IMR-90 (cell line): ENCODE data around the gene PCDHGB3. TPM values are rescaled to one million over a fixed set of nuclear protein-coding genes. Genes with fewer than 3 reads are reported as not detected.

Source experiments
- ATAC-seq: fragments of 200-7000 bp; cut with Tn5 transposase; 2 replicates; pipeline ENCODE4 v1.9.1; 2020; ENCODE audit warnings: low read depth, mild to moderate bottlenecking, moderate library complexity
- BruUV-seq: library from RNA; stranded (reverse); fragments of 400-500 nt; replicated peaks from 2 replicates; lab custom pipeline; 2021; lab: Mats Ljungman, UMichigan
- CTCF ChIA-PET: fragments of 300-600 bp; formaldehyde crosslinking; extraction: SDS; loops from one replicate; lab custom pipeline; 2021; ENCODE audit warnings: antibody characterized with exemption; lab: Yijun Ruan, JAX
- POLR2A ChIA-PET: fragments of 300-600 bp; sonication (Branson Sonifier 250); formaldehyde crosslinking; loops from one replicate; lab custom pipeline; 2022; ENCODE audit warnings: antibody characterized with exemption; ENCODE audit not compliant: unreplicated experiment; lab: Charles Lee
- DNase-seq: peaks from one replicate; pipeline ENCODE4 v3.0.0; 2013
- H2AFZ ChIP-seq: replicated peaks from 2 replicates; pipeline ENCODE3; 2013; ENCODE audit warnings: low read length, mild to moderate bottlenecking; ENCODE audit not compliant: poor library complexity
- H2AK5ac ChIP-seq: 2 replicates; pipeline ENCODE4 v1.6.1; 2013; ENCODE audit warnings: low read depth, low read length, inconsistent platforms
- H2AK9ac ChIP-seq: replicated peaks from 2 replicates; pipeline ENCODE3; 2013; ENCODE audit warnings: mild to moderate bottlenecking, low read depth, low read length, moderate library complexity; ENCODE audit not compliant: poor library complexity
- H2BK120ac ChIP-seq: 2 replicates; pipeline ENCODE4 v1.6.1; 2013; ENCODE audit warnings: low read depth, low read length, inconsistent platforms
- H2BK15ac ChIP-seq: 3 replicates; pipeline ENCODE4 v1.6.1; 2013; ENCODE audit warnings: low read depth, low read length, inconsistent platforms
- H2BK20ac ChIP-seq: 2 replicates; pipeline ENCODE4 v1.6.1; 2013; ENCODE audit warnings: low read depth, mild to moderate bottlenecking, inconsistent platforms, low read length, moderate library complexity
- H2BK5ac ChIP-seq: 2 replicates; pipeline ENCODE4 v1.6.1; 2013; ENCODE audit warnings: mild to moderate bottlenecking, low read depth, low read length, inconsistent platforms; ENCODE audit not compliant: poor library complexity, severe bottlenecking
- H3K14ac ChIP-seq: replicated peaks from 2 replicates; pipeline ENCODE4 v1.6.1; 2013; ENCODE audit warnings: low read depth, low read length, inconsistent platforms
- H3K18ac ChIP-seq: 2 replicates; pipeline ENCODE4 v1.6.1; 2013; ENCODE audit warnings: low read depth, low read length, control low read depth
- H3K23ac ChIP-seq: 2 replicates; pipeline ENCODE4 v1.6.1; 2013; ENCODE audit warnings: low read depth, low read length, inconsistent platforms
- H3K27ac ChIP-seq: 2 replicates; pipeline ENCODE4 v1.5.1; 2013; ENCODE audit warnings: mild to moderate bottlenecking, control low read depth, low read length; ENCODE audit not compliant: insufficient read depth
- H3K27me3 ChIP-seq: 2 replicates; pipeline ENCODE4 v1.6.1; 2013; ENCODE audit warnings: low read length; ENCODE audit not compliant: control insufficient read depth, insufficient read depth
- H3K36me3 ChIP-seq: 2 replicates; pipeline ENCODE4 v1.6.1; 2013; ENCODE audit warnings: low read length, mixed read lengths; ENCODE audit not compliant: control insufficient read depth, insufficient read depth
- H3K4ac ChIP-seq: 2 replicates; pipeline ENCODE4 v1.6.1; 2013; ENCODE audit warnings: low read depth, low read length, inconsistent platforms
- H3K4me1 ChIP-seq: 2 replicates; pipeline ENCODE4 v1.6.1; 2013; ENCODE audit warnings: low read length, mixed read lengths; ENCODE audit not compliant: control insufficient read depth, insufficient read depth
- H3K4me2 ChIP-seq: 2 replicates; pipeline ENCODE4 v1.6.1; 2013; ENCODE audit warnings: low read depth, mild to moderate bottlenecking, control low read depth, low read length, moderate library complexity
- H3K4me3 ChIP-seq: 2 replicates; pipeline ENCODE4 v1.5.1; 2013; ENCODE audit warnings: low read depth, mild to moderate bottlenecking, control low read depth, low read length, moderate library complexity; ENCODE audit not compliant: insufficient read depth
- H3K56ac ChIP-seq: 2 replicates; pipeline ENCODE4 v1.6.1; 2013; ENCODE audit warnings: low read length, inconsistent platforms; ENCODE audit not compliant: insufficient read depth; ENCODE audit errors: extremely low read depth
- H3K79me1 ChIP-seq, 2 experiments: 2 replicates each; pipeline ENCODE4 v1.6.1; 2013; ENCODE audit warnings: low read length in 2 of 2, inconsistent platforms in 1 of 2, low read depth in 1 of 2
- H3K9ac ChIP-seq: 2 replicates; pipeline ENCODE4 v1.6.1; 2013; ENCODE audit warnings: low read depth, low read length, control low read depth
- H3K9me1 ChIP-seq: 2 replicates; pipeline ENCODE4 v1.6.1; 2013; ENCODE audit warnings: low read length, inconsistent platforms; ENCODE audit not compliant: insufficient read depth
- H3K9me3 ChIP-seq: 2 replicates; pipeline ENCODE4 v1.6.1; 2013; ENCODE audit warnings: low read length; ENCODE audit not compliant: control insufficient read depth, insufficient read depth
- H4K20me1 ChIP-seq: 2 replicates; pipeline ENCODE4 v1.6.1; 2013; ENCODE audit warnings: low read length, inconsistent platforms; ENCODE audit not compliant: insufficient read depth
- H4K5ac ChIP-seq: 2 replicates; pipeline ENCODE4 v1.6.1; 2013; ENCODE audit warnings: mild to moderate bottlenecking, low read depth, low read length, control low read depth
- H4K8ac ChIP-seq, 2 experiments: 2 replicates each; pipeline ENCODE4 v1.6.1; 2013; ENCODE audit warnings: low read depth in 2 of 2, low read length in 2 of 2, control low read depth in 1 of 2, inconsistent platforms in 1 of 2
- H4K91ac ChIP-seq: 2 replicates; pipeline ENCODE4 v1.6.1; 2013; ENCODE audit warnings: low read depth, low read length, inconsistent platforms; ENCODE audit not compliant: insufficient read depth
- ELK1 ChIP-seq: fragments of 150-350 bp; IDR thresholded peaks from 2 replicates; pipeline ENCODE4 v1.6.1; 2016; ENCODE audit warnings: low read depth, mild to moderate bottlenecking, low read length, moderate library complexity, borderline replicate concordance
- RAD21 ChIP-seq: IDR thresholded peaks from 2 replicates; pipeline ENCODE4 v1.6.1; 2012; ENCODE audit warnings: low read length, improper control_type of control experiment
- SMC3 ChIP-seq: fragments of 150-350 bp; IDR thresholded peaks from 2 replicates; pipeline ENCODE4 v1.6.1; 2016; ENCODE audit warnings: low read depth, mild to moderate bottlenecking, antibody characterized with exemption, low read length, moderate library complexity
- WGBS, 2 experiments: methylation state at CpG; one replicate each; pipeline versions ENCODE4 v1.1.5 to v1.1.7; 2013; ENCODE audit warnings: missing lambda C conversion rate in 2 of 2; ENCODE audit not compliant: insufficient read length in 1 of 2; ENCODE audit errors: extremely low coverage in 2 of 2; 5-methylcytosine and 5-hydroxymethylcytosine counted together
- dilution Hi-C: fragments of 300-500 bp; cut with HindIII; formaldehyde crosslinking; loops from one replicate; pipeline ENCODE4 v1.14.3; 2018; ENCODE audit warnings: low sequenced_read_pairs; ENCODE audit not compliant: unreplicated experiment
- in situ Hi-C: fragments of 300-500 bp; cut with MboI; formaldehyde crosslinking; loops from 3 replicates; pipeline ENCODE4 v1.14.3; 2019; ENCODE audit warnings: low sequenced_read_pairs, inconsistent platforms, mixed read lengths
- intact Hi-C: fragments of 100-400 bp; cut with micrococcal nuclease; formaldehyde crosslinking; loops from 2 replicates; pipeline ENCODE4 v1.10.0; 2022
- polyA plus RNA-seq, 3 experiments: library from polyadenylated mRNA; depleted of rRNA; stranded (reverse); fragments of >200 nt; gene quantifications; 2 replicates each; pipeline ENCODE4 v1.2.3, GENCODE V29; 2012; ENCODE audit warnings: low replicate concordance in 1 of 3
- total RNA-seq: library from RNA; depleted of rRNA; stranded (reverse); fragments of >200 nt; gene quantifications from 2 replicates; pipeline ENCODE4 v1.2.3, GENCODE V29; 2012

PCDHGB3 gene
- total and polyA plus RNA-seq, 2 of the 4 experiments (the other 2 are of a cell fraction): 3.4 to 5.9 TPM

GRCh38 chr5:141411575-141411974, 41.5 kb downstream of the PCDHGB3 start:
- TF ChIP-seq SMC3: no peak
- TF ChIP-seq ELK1: no peak
- TF ChIP-seq RAD21: no peak
- H3K23ac ChIP-seq: no peak overlapping the region
- H3K9me1 ChIP-seq: no peaks in the 10 kb centered on the region
- H2BK20ac ChIP-seq: no peak overlapping the region
- ChIA-PET POLR2A (no interaction called here), CTCF (interaction anchor here (1.0 to 2.8 kb wide), 3 partner anchors 65 to 152 kb away, joined by 3 to 19 read pairs (median 3); no protein-coding TSS in a partner anchor)
- H3K14ac ChIP-seq: no peak overlapping the region
- no peak overlapping the region for H2AK5ac ChIP-seq
- H3K4me2 ChIP-seq: no peak overlapping the region; the same call in 1 of the 2 replicates
- peaks cover 52% of the 10 kb centered on the region for H3K9me3 ChIP-seq
- DNase-seq (no peak), ATAC-seq (no peak)
- dilution Hi-C loops: no loop called here
- H3K27me3 ChIP-seq: no peaks in the 10 kb centered on the region
- H3K79me1 ChIP-seq: peaks cover 7 to 8% of the 10 kb centered on the region in 2 experiments; a peak in 2 of 4 replicates
- H3K9ac ChIP-seq: no peak overlapping the region
- intact Hi-C loops: loop anchor here (5.0 kb wide), 1 partner anchor 84 kb away; no protein-coding TSS in a partner anchor
- H2AK9ac ChIP-seq: no peak overlapping the region
- no peak overlapping the region for H3K4me3 ChIP-seq
- WGBS, 2 experiments: no CpG with 5 or more reads among the region's 3 CpGs
- no peaks in the 10 kb centered on the region for H3K4me1 ChIP-seq
- H4K8ac ChIP-seq: no peak overlapping the region
- H3K4ac ChIP-seq: no peak overlapping the region
- H3K27ac ChIP-seq: no peak overlapping the region
- BruUV-seq: no TSS peak
- no peak overlapping the region for H4K5ac ChIP-seq
- in situ Hi-C loops: no loop called here
- H4K20me1 ChIP-seq: no peaks in the 10 kb centered on the region
- no peak overlapping the region for H2BK15ac ChIP-seq
- H2AFZ ChIP-seq: no peak overlapping the region
- no peak overlapping the region for H4K91ac ChIP-seq
- no peak overlapping the region for H3K18ac ChIP-seq
- no peak overlapping the region; the same call in 1 of the 2 replicates for H3K56ac ChIP-seq
- no peak overlapping the region for H2BK5ac ChIP-seq
- H2BK120ac ChIP-seq: no peak overlapping the region
- peaks cover 13% of the 10 kb centered on the region; the same call in 1 of the 2 replicates for H3K36me3 ChIP-seq
